Lung (tissue), 12 donors: ENCODE measurements around the gene TP73. TPM values are rescaled to one million over a fixed set of nuclear protein-coding genes. Genes with fewer than 3 reads are reported as not detected.

Experiments
- ATAC-seq: fragments of 200-7000 bp; cut with Tn5 transposase; one replicate; pipeline ENCODE4 v1.9.1; 2020; ENCODE audit warnings: moderate number of reproducible peaks; ENCODE audit not compliant: insufficient read depth, low FRiP score
- DNase-seq, 3 donors: peaks; one replicate each; pipeline ENCODE4 v3.0.0-alpha.2; 2013 to 2017
- H3K27ac ChIP-seq, 2 donors: one replicate each; pipeline ENCODE4 v1.5.1; 2013; ENCODE audit warnings: mild to moderate bottlenecking in 2 of 2, moderate library complexity in 2 of 2, control low read depth in 1 of 2, inconsistent platforms in 1 of 2, low read depth in 1 of 2, low read length in 1 of 2
- H3K27me3 ChIP-seq, 3 donors: one replicate each; pipeline ENCODE4 v1.5.1; 2013; ENCODE audit warnings: low read length in 2 of 3; ENCODE audit not compliant: control insufficient read depth in 3 of 3, insufficient read depth in 3 of 3
- H3K36me3 ChIP-seq, 4 donors: one replicate each; pipeline ENCODE4 v1.5.1; 2013; ENCODE audit warnings: low read length in 4 of 4, mild to moderate bottlenecking in 1 of 4, moderate library complexity in 1 of 4; ENCODE audit not compliant: control insufficient read depth in 4 of 4, insufficient read depth in 4 of 4
- H3K4me1 ChIP-seq, 5 donors: one replicate each; pipeline ENCODE4 v1.5.1; 2013; ENCODE audit warnings: low read length in 5 of 5, mild to moderate bottlenecking in 2 of 5, moderate library complexity in 1 of 5; ENCODE audit not compliant: control insufficient read depth in 5 of 5, insufficient read depth in 5 of 5
- H3K4me3 ChIP-seq: one replicate; pipeline ENCODE4 v1.5.1; 2013; ENCODE audit warnings: mild to moderate bottlenecking, control low read depth, moderate library complexity
- H3K9ac ChIP-seq, 2 donors: one replicate each; pipeline ENCODE4 v1.5.1; 2013; ENCODE audit warnings: low read length in 2 of 2, control low read depth in 1 of 2; ENCODE audit not compliant: insufficient read depth in 1 of 2
- H3K9me3 ChIP-seq, 4 donors: one replicate each; pipeline ENCODE4 v1.5.1; 2013; ENCODE audit warnings: low read length in 3 of 4, mild to moderate bottlenecking in 1 of 4, moderate library complexity in 1 of 4; ENCODE audit not compliant: control insufficient read depth in 4 of 4, insufficient read depth in 3 of 4
- WGBS, 2 donors: extraction: QIAGEN DNeasy Blood & Tissue Kit; methylation state at CpG; one replicate each; pipeline ENCODE4 v1.1.7; 2013; 5-methylcytosine and 5-hydroxymethylcytosine counted together
- polyA plus RNA-seq, 2 donors: library from polyadenylated mRNA; stranded (reverse); fragments of 200-250 nt; gene quantifications; one replicate each; pipeline ENCODE4 v1.2.1, GENCODE V29; 2013
- total RNA-seq, 2 donors: library from RNA; depleted of rRNA in 1 of 2; stranded (reverse); fragments of >200 nt in 1 of 2; gene quantifications; one replicate each; pipeline ENCODE4 v1.2.1, GENCODE V29; 2014 to 2021
- TF ChIP-seq, protein P1 (sequence below): IDR thresholded peaks from 2 replicates; pipeline ENCODE4 v1.5.1; 2012; ENCODE audit warnings: mild to moderate bottlenecking; ENCODE audit errors: control extremely low read depth, extremely low read depth
- donor health status: control.
- donor health status: control.
- donor health status: Bipolar disorder and iron deficiency.
- donor health status: healthy.
- donor health status: DM: yes; HTN: yes; CAD: no.

The TP73 gene
- total and polyA plus RNA-seq, 4 donors, result 1.7 to 12.3 (median 2.2) TPM

DNA sequence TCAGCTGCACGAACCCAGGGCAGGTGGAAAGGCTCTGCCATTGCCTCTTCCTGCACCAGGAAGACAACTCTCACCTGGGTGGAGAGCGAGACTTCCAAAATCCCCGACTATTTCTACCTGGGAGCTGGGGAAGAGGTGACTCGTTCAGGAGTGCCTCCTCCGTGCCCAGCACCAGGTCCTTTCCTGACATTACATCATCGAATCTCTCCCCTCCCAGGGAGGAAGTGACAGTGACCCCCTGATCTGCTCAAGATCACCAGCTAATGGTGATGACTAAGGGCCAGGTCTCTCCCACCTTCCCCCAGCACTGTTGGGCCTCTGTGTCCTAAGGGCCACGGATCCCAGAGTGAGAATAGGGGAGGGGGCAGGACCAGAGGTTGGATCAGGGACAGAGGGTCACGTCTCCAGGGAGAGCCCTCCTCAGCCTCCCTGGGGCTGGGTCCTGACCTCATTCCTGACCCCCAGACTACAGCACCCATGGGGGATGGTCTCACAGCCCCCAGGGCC, 47.8 kb upstream of the TP73 start:
- TF ChIP-seq, protein P1, sequence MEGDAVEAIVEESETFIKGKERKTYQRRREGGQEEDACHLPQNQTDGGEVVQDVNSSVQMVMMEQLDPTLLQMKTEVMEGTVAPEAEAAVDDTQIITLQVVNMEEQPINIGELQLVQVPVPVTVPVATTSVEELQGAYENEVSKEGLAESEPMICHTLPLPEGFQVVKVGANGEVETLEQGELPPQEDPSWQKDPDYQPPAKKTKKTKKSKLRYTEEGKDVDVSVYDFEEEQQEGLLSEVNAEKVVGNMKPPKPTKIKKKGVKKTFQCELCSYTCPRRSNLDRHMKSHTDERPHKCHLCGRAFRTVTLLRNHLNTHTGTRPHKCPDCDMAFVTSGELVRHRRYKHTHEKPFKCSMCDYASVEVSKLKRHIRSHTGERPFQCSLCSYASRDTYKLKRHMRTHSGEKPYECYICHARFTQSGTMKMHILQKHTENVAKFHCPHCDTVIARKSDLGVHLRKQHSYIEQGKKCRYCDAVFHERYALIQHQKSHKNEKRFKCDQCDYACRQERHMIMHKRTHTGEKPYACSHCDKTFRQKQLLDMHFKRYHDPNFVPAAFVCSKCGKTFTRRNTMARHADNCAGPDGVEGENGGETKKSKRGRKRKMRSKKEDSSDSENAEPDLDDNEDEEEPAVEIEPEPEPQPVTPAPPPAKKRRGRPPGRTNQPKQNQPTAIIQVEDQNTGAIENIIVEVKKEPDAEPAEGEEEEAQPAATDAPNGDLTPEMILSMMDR, result no peak
- Histone ChIP-seq H3K9me3 (no peaks in the 10 kb centered on the region), H3K4me1 (peaks cover 0 to 42% (median 24%) of the 10 kb centered on the region in 5 donors), H3K9ac (no peak overlapping the region), H3K27ac (no peak overlapping the region), H3K4me3 (no peak overlapping the region), H3K27me3 (no peaks in the 10 kb centered on the region), H3K36me3 (peaks cover 0 to 14% (median 5%) of the 10 kb centered on the region in 4 donors)
- ATAC-seq (no peak), DNase-seq (no peak)
- 86 to 87% methylated on average over 8 of the region's 8 CpGs for WGBS, 2 donors

DNA sequence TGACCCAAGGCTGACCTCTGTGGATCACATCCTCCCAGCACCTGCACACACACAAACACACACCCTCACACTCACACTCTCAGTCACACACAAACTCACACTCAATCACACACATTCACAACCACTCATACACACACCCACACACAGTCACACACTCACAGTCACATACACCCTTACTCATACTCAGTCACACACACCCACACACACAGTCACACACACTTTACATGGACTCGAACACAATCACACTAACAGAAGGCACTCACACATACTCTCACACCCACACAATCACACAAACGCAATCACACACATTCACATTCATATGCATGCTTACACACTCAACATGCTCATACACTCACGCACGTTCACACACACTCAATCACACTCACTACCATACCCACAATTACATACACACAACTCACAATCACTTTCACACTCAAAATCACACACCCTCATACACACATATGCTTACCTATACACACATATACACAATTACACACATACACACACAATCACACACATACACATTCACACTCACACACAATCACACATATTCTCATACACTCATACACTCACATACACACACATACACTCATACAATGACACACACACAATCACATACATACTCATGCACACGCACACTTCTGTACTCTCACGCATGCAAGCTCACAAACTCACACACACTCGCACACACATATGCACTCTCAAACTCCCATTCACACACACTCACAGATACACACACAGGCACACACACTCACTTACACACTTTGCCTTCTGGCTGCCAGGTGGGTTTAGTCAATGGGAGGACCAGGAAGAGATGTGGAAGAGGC, 47.1 kb upstream of the TP73 start:
- no peaks in the 10 kb centered on the region for H3K27me3 ChIP-seq
- TF ChIP-seq, protein P1, result no peak
- no peak for DNase-seq
- no peak for ATAC-seq
- peaks cover 0 to 43% (median 21%) of the 10 kb centered on the region in 5 donors for H3K4me1 ChIP-seq
- no peak overlapping the region for H3K27ac ChIP-seq
- H3K36me3 ChIP-seq, result peaks cover 0 to 14% (median 5%) of the 10 kb centered on the region in 4 donors
- WGBS, 2 donors, result 92 to 97% methylated on average over 7 of the region's 7 CpGs
- H3K4me3 ChIP-seq, result no peak overlapping the region
- no peaks in the 10 kb centered on the region for H3K9me3 ChIP-seq
- no peak overlapping the region for H3K9ac ChIP-seq

DNA sequence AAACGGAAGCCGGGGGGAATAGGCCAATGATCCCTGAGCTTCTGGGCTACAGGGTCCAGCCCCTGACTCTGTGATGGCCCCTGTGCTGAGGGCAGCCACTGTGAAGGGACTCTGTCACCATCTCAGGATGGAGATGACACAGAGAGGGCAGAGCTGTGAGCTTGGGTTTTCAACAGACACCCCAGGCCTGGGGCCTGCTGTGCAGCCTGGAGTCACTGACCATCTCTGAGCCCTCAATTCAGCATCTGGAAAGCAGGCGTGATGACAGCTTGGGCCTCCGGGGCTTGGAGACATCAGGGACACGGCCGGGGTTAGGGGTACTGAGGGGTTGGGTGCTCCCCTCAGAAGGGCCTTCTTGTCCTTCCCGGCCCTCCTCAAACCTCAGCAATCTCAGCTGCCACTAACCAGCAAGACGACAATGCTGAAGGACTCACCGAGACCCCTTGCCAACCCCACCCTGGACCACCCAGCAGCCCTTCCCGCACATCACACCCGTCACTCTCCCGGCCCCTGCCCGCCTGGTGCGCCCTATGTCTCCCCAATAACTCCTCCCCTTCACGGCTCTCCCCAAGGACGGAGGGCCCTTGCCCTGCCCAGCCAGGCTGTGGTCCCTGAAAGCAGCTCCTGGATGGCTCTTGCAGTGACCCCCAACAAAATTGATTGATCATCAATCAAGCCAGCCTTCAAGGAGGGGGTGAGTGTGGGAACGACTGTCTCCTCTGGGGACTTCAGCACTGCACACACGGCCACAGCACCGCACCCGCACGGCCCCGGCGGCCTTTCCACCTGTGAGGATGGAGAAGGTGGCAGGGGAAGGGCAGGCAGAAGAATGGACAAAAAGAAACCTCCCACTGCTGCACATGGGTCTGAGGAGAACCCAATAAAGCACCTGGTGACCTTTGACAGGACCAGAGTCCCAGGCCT, 45.3 kb upstream of the TP73 start:
- Histone ChIP-seq H3K27me3 (no peaks in the 10 kb centered on the region), H3K36me3 (peaks cover 0 to 12% (median 5%) of the 10 kb centered on the region in 4 donors), H3K4me1 (peaks cover 0 to 44% (median 21%) of the 10 kb centered on the region in 5 donors), H3K27ac (no peak overlapping the region), H3K4me3 (no peak overlapping the region), H3K9me3 (no peaks in the 10 kb centered on the region), H3K9ac (no peak overlapping the region)
- 89 to 91% methylated on average over 23 of the region's 23 CpGs for whole genome bisulfite sequencing, 2 donors
- TF ChIP-seq, protein P1, result no peak
- ATAC-seq (no peak), DNase-seq (no peak)
